ENCODE measurements around the gene FTL.

GRCh38 chr19:48933382-48933932 is 31.7 kb upstream of the FTL start, which contains the start of gene DHDH:
- TF ChIP-seq CTCF (conservative IDR thresholded peaks at IDR 0.05; ENCODE audit: low read depth, low read length) (no peak), EZH2 (IDR thresholded peaks at IDR 0.05; ENCODE audit: borderline replicate concordance, low read depth, low read length, poor library complexity, severe bottlenecking) (no peak)
